HepG2 (cell line): Measurements from ENCODE around the gene SHLD1. TPM values are rescaled to one million over a fixed set of nuclear protein-coding genes. Genes with fewer than 3 reads are reported as not detected.

Experiments
- AKAP8 ChIP-seq: sonication (generic); formaldehyde crosslinking; IDR thresholded peaks from 2 replicates; pipeline ENCODE4 v1.5.1; 2020; ENCODE audit warnings: mild to moderate bottlenecking, missing genetic modification reagents
- FOXJ3 ChIP-seq: sonication (generic); formaldehyde crosslinking; IDR thresholded peaks from 2 replicates; pipeline ENCODE4 v1.4.0; 2020; ENCODE audit warnings: missing genetic modification reagents, mild to moderate bottlenecking, borderline replicate concordance
- HMGA1 ChIP-seq: sonication (generic); formaldehyde crosslinking; conservative IDR thresholded peaks from 2 replicates; pipeline ENCODE4 v1.4.0; 2020; ENCODE audit warnings: missing genetic modification reagents
- HOXA9 ChIP-seq: sonication (generic); formaldehyde crosslinking; IDR thresholded peaks from 2 replicates; pipeline ENCODE4 v1.8.1; 2022; ENCODE audit warnings: missing genetic modification reagents, mild to moderate bottlenecking, moderate library complexity, borderline replicate concordance
- IKZF1 ChIP-seq: fragments of 450-650 bp; IDR thresholded peaks from 2 replicates; pipeline ENCODE4 v1.7.1; 2016
- JDP2 ChIP-seq: sonication (generic); formaldehyde crosslinking; IDR thresholded peaks from 2 replicates; pipeline ENCODE4 v1.8.1; 2022; ENCODE audit warnings: missing genetic modification reagents, borderline replicate concordance
- KLF11 ChIP-seq: IDR thresholded peaks from 2 replicates; pipeline ENCODE4 v1.6.1; 2016; ENCODE audit warnings: missing compliant biosample characterization
- KMT2A ChIP-seq: sonication (generic); formaldehyde crosslinking; IDR thresholded peaks from 2 replicates; pipeline ENCODE4 v1.4.0; 2020; ENCODE audit warnings: missing genetic modification reagents
- KMT2B ChIP-seq: IDR thresholded peaks from 2 replicates; pipeline ENCODE4 v1.6.1; 2016; ENCODE audit warnings: missing genetic modification reagents, missing compliant biosample characterization
- MTA1 ChIP-seq: sonication (generic); formaldehyde crosslinking; IDR thresholded peaks from 2 replicates; pipeline ENCODE4 v1.4.0; 2020; ENCODE audit warnings: missing genetic modification reagents, mild to moderate bottlenecking, borderline replicate concordance
- NAIF1 ChIP-seq: sonication (generic); formaldehyde crosslinking; IDR thresholded peaks from 2 replicates; pipeline ENCODE4 v1.5.0; 2020; ENCODE audit warnings: mild to moderate bottlenecking, missing genetic modification reagents, borderline replicate concordance
- NFATC3 ChIP-seq: sonication (generic); formaldehyde crosslinking; IDR thresholded peaks from 2 replicates; pipeline ENCODE4 v1.5.1; 2020; ENCODE audit warnings: mild to moderate bottlenecking, missing genetic modification reagents
- NFRKB ChIP-seq: fragments of 450-650 bp; IDR thresholded peaks from 2 replicates; pipeline ENCODE4 v1.6.1; 2017
- PHB2 ChIP-seq: fragments of 450-650 bp; IDR thresholded peaks from 2 replicates; pipeline ENCODE4 v1.6.1; 2018; ENCODE audit not compliant: partially characterized antibody
- SETDB1 ChIP-seq: sonication (generic); formaldehyde crosslinking; IDR thresholded peaks from 2 replicates; pipeline ENCODE4 v1.5.1; 2020; ENCODE audit warnings: missing genetic modification reagents, mild to moderate bottlenecking, borderline replicate concordance
- SRSF1 ChIP-seq: fragments of 200-400 bp; formaldehyde crosslinking; optimal IDR thresholded peaks from 2 replicates; pipeline ENCODE3; 2017; ENCODE audit warnings: mild to moderate bottlenecking, low read depth, low read length, moderate library complexity
- YY1 ChIP-seq: IDR thresholded peaks from 2 replicates; pipeline ENCODE4 v1.6.1; 2011; ENCODE audit warnings: low read length, low read depth, moderate library complexity, mild to moderate bottlenecking; ENCODE audit not compliant: insufficient read depth, insufficient replicate concordance
- ZNF33B ChIP-seq: sonication (generic); formaldehyde crosslinking; IDR thresholded peaks from 2 replicates; pipeline ENCODE4 v1.5.1; 2020; ENCODE audit warnings: mild to moderate bottlenecking, missing genetic modification reagents
- ZNF432 ChIP-seq: sonication (generic); formaldehyde crosslinking; IDR thresholded peaks from 2 replicates; pipeline ENCODE4 v1.5.0; 2020; ENCODE audit warnings: missing genetic modification reagents, mild to moderate bottlenecking, borderline replicate concordance
- ZNF552 ChIP-seq: sonication (generic); formaldehyde crosslinking; IDR thresholded peaks from 2 replicates; pipeline ENCODE4 v1.9.0; 2022; ENCODE audit warnings: missing genetic modification reagents, mild to moderate bottlenecking, borderline replicate concordance
- ZNF761 ChIP-seq: sonication (generic); formaldehyde crosslinking; conservative IDR thresholded peaks from 2 replicates; pipeline ENCODE4 v1.4.0; 2020; ENCODE audit warnings: mild to moderate bottlenecking, missing genetic modification reagents
- ZNF878 ChIP-seq: sonication (generic); formaldehyde crosslinking; IDR thresholded peaks from 2 replicates; pipeline ENCODE4 v1.8.1; 2023; ENCODE audit warnings: mild to moderate bottlenecking, missing genetic modification reagents, moderate library complexity
- polyA plus RNA-seq, 8 experiments: library from polyadenylated mRNA; depleted of rRNA in 3 of 8; stranded (reverse) in 7 of 8; unstranded in 1 of 8; fragments of >200 nt; fragmentation: Illumina TruSeq in 4 of 8; extraction: Trizol in 4 of 8; gene quantifications; 2 replicates each; pipeline versions ENCODE4 v1.2.1 to v1.2.3, GENCODE V29; 2011 to 2016; ENCODE audit warnings: low read depth in 4 of 8, missing spikeins in 1 of 8, mixed read lengths in 1 of 8; ENCODE audit not compliant: insufficient read depth in 1 of 8
- total RNA-seq, 5 experiments: library from RNA; depleted of rRNA; stranded (reverse); fragments of >200 nt; fragmentation: Illumina TruSeq; extraction: Trizol; gene quantifications; 2 replicates each; pipeline ENCODE4 v1.2.3, GENCODE V29; 2016; ENCODE audit warnings: low read depth in 1 of 5
- TF ChIP-seq, protein P1 (sequence below): IDR thresholded peaks from 2 replicates; pipeline ENCODE4 v1.6.1; 2016; ENCODE audit warnings: low read depth
- TF ChIP-seq, protein P2 (sequence below): sonication (generic); formaldehyde crosslinking; IDR thresholded peaks from 2 replicates; pipeline ENCODE4 v1.4.0; 2020; ENCODE audit warnings: missing genetic modification reagents, borderline replicate concordance
- TF ChIP-seq, protein P3 (sequence below): sonication (generic); formaldehyde crosslinking; IDR thresholded peaks from 2 replicates; pipeline ENCODE4 v1.4.0; 2020; ENCODE audit warnings: mild to moderate bottlenecking, low read depth, missing genetic modification reagents

SHLD1 gene
- total and polyA plus RNA-seq, 2 of the 13 experiments (the other 11 are each of a cell fraction or from before 2014, with no cell fraction given) = 8.9 to 10.0 TPM

DNA sequence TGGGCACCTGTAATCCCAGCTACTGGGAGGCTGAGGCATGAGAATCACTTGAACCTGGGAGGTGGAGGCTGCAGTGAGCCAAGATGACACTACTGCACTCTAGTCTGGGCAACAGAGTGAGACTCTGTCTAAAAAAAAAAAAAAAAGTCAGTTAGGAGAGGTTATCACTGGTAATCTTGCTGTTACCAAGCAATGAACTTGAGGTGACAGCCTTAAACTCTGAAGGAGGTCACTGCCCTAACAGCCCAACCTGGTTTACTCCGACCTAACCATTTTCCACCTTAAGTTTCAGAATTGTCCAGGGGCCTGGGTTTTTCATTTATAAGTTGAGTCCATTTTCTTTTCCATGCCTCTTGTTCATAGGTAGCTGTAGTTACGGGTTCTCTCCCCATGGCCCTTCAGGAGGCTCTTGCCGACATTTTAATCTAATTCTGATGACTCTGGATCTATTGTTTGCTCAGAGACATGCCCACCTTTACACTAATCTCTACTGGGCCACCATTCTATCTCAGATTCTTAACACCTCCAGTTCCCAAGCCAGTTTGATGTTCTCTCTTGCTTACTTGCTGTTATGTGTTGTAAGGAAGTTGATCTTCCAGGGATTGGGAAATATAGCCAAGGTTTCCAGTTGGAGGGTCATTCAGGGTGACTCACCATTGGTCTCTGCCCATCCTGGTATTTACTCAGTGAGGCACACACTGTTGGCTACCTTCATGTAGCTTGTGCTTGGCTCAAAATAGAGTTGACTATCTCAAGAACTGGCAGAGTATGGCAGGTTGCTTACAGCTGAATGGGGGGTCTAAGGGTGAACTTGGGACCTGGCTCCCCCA is 29.1 kb downstream of the SHLD1 start (continued):
- TF ChIP-seq, protein P1, sequence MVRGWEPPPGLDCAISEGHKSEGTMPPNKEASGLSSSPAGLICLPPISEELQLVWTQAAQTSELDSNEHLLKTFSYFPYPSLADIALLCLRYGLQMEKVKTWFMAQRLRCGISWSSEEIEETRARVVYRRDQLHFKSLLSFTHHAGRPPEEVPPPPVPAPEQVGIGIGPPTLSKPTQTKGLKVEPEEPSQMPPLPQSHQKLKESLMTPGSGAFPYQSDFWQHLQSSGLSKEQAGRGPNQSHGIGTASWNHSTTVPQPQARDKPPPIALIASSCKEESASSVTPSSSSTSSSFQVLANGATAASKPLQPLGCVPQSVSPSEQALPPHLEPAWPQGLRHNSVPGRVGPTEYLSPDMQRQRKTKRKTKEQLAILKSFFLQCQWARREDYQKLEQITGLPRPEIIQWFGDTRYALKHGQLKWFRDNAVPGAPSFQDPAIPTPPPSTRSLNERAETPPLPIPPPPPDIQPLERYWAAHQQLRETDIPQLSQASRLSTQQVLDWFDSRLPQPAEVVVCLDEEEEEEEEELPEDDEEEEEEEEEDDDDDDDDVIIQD (CRISPR knock-in tag) = peak; percentile 98
- TF ChIP-seq NAIF1 (CRISPR knock-in tag) (no peak), HOXA9 (CRISPR knock-in tag) (no peak), SETDB1 (CRISPR knock-in tag) (0 out of 2 replicates have a peak, but pooled peaks have one; percentile 6), KMT2B (peak; percentile 52; the same call in 1 of the 2 replicates), PHB2 (no peak), NFATC3 (no peak), JDP2 (no peak), ZNF432 (CRISPR knock-in tag) (no peak), IKZF1 (no peak), AKAP8 (CRISPR knock-in tag) (no peak), KMT2A (CRISPR knock-in tag) (no peak), ZNF878 (CRISPR knock-in tag) (peak; percentile 95; the same call in 1 of the 2 replicates), YY1 (no peak), HMGA1 (no peak), SRSF1 (no peak), KLF11 (CRISPR knock-in tag) (no peak), ZNF33B (CRISPR knock-in tag) (no peak), MTA1 (CRISPR knock-in tag) (no peak; the same call in 1 of the 2 replicates), FOXJ3 (CRISPR knock-in tag) (peak; percentile 70; the same call in 1 of the 2 replicates), ZNF552 (CRISPR knock-in tag) (no peak), ZNF761 (CRISPR knock-in tag) (no peak), NFRKB (no peak)
- TF ChIP-seq, protein P2, sequence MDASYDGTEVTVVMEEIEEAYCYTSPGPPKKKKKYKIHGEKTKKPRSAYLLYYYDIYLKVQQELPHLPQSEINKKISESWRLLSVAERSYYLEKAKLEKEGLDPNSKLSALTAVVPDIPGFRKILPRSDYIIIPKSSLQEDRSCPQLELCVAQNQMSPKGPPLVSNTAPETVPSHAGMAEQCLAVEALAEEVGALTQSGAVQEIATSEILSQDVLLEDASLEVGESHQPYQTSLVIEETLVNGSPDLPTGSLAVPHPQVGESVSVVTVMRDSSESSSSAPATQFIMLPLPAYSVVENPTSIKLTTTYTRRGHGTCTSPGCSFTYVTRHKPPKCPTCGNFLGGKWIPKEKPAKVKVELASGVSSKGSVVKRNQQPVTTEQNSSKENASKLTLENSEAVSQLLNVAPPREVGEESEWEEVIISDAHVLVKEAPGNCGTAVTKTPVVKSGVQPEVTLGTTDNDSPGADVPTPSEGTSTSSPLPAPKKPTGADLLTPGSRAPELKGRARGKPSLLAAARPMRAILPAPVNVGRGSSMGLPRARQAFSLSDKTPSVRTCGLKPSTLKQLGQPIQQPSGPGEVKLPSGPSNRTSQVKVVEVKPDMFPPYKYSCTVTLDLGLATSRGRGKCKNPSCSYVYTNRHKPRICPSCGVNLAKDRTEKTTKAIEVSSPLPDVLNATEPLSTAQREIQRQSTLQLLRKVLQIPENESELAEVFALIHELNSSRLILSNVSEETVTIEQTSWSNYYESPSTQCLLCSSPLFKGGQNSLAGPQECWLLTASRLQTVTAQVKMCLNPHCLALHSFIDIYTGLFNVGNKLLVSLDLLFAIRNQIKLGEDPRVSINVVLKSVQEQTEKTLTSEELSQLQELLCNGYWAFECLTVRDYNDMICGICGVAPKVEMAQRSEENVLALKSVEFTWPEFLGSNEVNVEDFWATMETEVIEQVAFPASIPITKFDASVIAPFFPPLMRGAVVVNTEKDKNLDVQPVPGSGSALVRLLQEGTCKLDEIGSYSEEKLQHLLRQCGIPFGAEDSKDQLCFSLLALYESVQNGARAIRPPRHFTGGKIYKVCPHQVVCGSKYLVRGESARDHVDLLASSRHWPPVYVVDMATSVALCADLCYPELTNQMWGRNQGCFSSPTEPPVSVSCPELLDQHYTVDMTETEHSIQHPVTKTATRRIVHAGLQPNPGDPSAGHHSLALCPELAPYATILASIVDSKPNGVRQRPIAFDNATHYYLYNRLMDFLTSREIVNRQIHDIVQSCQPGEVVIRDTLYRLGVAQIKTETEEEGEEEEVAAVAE (CRISPR knock-in tag) = peak; percentile 81
- TF ChIP-seq, protein P3, sequence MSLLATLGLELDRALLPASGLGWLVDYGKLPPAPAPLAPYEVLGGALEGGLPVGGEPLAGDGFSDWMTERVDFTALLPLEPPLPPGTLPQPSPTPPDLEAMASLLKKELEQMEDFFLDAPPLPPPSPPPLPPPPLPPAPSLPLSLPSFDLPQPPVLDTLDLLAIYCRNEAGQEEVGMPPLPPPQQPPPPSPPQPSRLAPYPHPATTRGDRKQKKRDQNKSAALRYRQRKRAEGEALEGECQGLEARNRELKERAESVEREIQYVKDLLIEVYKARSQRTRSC (CRISPR knock-in tag) = no peak
